K562 (cell line): ENCODE results near the gene TGM1. TPM values are rescaled to one million over a fixed set of nuclear protein-coding genes. Genes with fewer than 3 reads are reported as not detected.

Experiments
- ATAC-seq: fragments of 200-7000 bp; cut with Tn5 transposase; 3 replicates; pipeline ENCODE4 v1.9.1; 2020; ENCODE audit warnings: moderate library complexity
- BruUV-seq: library from RNA; stranded (reverse); fragments of 400-500 nt; replicated peaks from 2 replicates; lab custom pipeline; 2021; lab: Mats Ljungman, UMichigan
- CTCF ChIA-PET: fragments of 300-600 bp; formaldehyde crosslinking; extraction: SDS; loops from one replicate; lab custom pipeline; 2021; ENCODE audit warnings: low intra/inter-chr PET ratio; lab: Yijun Ruan, JAX
- POLR2A ChIA-PET: fragments of 300-600, 350-650 bp; sonication (Branson Sonifier 250); formaldehyde crosslinking; extraction: SDS; loops from one replicate; lab custom pipeline; 2021; ENCODE audit warnings: antibody characterized with exemption, inconsistent platforms; lab: Yijun Ruan, JAX
- DNase-seq, 4 experiments: peaks; one replicate each; pipeline versions ENCODE4 v3.0.0 to v3.0.0-alpha.2; 2011 to 2018; ENCODE audit warnings: low spot score in 3 of 4, mixed read lengths in 3 of 4; ENCODE audit errors: extremely low read depth in 1 of 4
- FAIRE-seq: peaks from 2 replicates; lab custom pipeline; 2011; peaks lifted over from hg19 to GRCh38; lab: Jason Lieb, UNC
- H2AFZ ChIP-seq: 2 replicates; pipeline ENCODE4 v1.6.0; 2011; ENCODE audit warnings: low read depth, low read length, control low read depth, inconsistent platforms
- H3K27ac ChIP-seq: fragments of 200-600 bp; 3 replicates; pipeline ENCODE4 v1.8.0; 2011; ENCODE audit warnings: low read depth, mild to moderate bottlenecking, control low read depth, inconsistent platforms, low read length, moderate library complexity, mixed read lengths; ENCODE audit errors: extremely low read depth
- H3K27me3 ChIP-seq, 2 experiments: fragments of 300-600 bp in 1 of 2; 2 replicates in 1 of 2; 3 replicates in 1 of 2; pipeline versions ENCODE4 v1.6.0 to v1.8.0; 2011; ENCODE audit warnings: inconsistent platforms in 2 of 2, low read length in 2 of 2, mild to moderate bottlenecking in 1 of 2, mixed read lengths in 1 of 2, moderate library complexity in 1 of 2; ENCODE audit not compliant: control insufficient read depth in 2 of 2, insufficient read depth in 2 of 2
- H3K36me3 ChIP-seq: fragments of 300-600 bp; 3 replicates; pipeline ENCODE4 v1.8.0; 2011; ENCODE audit warnings: mild to moderate bottlenecking, low read length, inconsistent platforms; ENCODE audit not compliant: control insufficient read depth, insufficient read depth
- H3K4me1 ChIP-seq, 2 experiments: fragments of 200-600 bp in 1 of 2; replicated peaks in 1 of 2; 2 replicates in 1 of 2; 3 replicates in 1 of 2; pipeline versions ENCODE4 v1.5.1 to v1.8.0; 2011; ENCODE audit warnings: inconsistent platforms in 2 of 2, low read length in 2 of 2, mild to moderate bottlenecking in 1 of 2, mixed read lengths in 1 of 2, moderate library complexity in 1 of 2; ENCODE audit not compliant: control insufficient read depth in 2 of 2, insufficient read depth in 2 of 2
- H3K4me2 ChIP-seq: 2 replicates; pipeline ENCODE4 v1.6.1; 2011; ENCODE audit warnings: low read length, control low read depth, inconsistent platforms, mixed read lengths; ENCODE audit not compliant: insufficient read depth
- H3K4me3 ChIP-seq: fragments of 200-600 bp; sonication (generic), shearing (Covaris generic); 2 replicates; pipeline ENCODE4 v1.5.1; 2016; ENCODE audit warnings: control low read depth, inconsistent platforms
- H3K79me2 ChIP-seq: fragments of 200-600 bp; 3 replicates; pipeline ENCODE4 v1.8.0; 2011; ENCODE audit warnings: low read length, inconsistent platforms; ENCODE audit not compliant: control insufficient read depth, insufficient read depth
- H3K9ac ChIP-seq, 2 experiments: 2 replicates each; pipeline versions ENCODE4 v1.6.0 to v1.6.1; 2011; ENCODE audit warnings: low read depth in 2 of 2, low read length in 2 of 2, control low read depth in 1 of 2, inconsistent platforms in 1 of 2, mild to moderate bottlenecking in 1 of 2, mixed read lengths in 1 of 2; ENCODE audit not compliant: insufficient read depth in 1 of 2
- H3K9me1 ChIP-seq: one replicate; pipeline ENCODE4 v1.6.0; 2011; ENCODE audit warnings: inconsistent platforms, mild to moderate bottlenecking, low read length, moderate library complexity; ENCODE audit not compliant: control insufficient read depth, insufficient read depth
- H3K9me3 ChIP-seq: replicated peaks from 2 replicates; pipeline ENCODE4 v1.5.1; 2011; ENCODE audit warnings: low read depth, low read length, inconsistent platforms; ENCODE audit not compliant: control insufficient read depth, insufficient read depth
- H4K20me1 ChIP-seq: replicated peaks from 2 replicates; pipeline ENCODE4 v1.6.1; 2011; ENCODE audit warnings: low read length, inconsistent platforms, mixed read lengths; ENCODE audit not compliant: control insufficient read depth, insufficient read depth
- CTCFL ChIP-seq: IDR thresholded peaks from 2 replicates; pipeline ENCODE4 v1.6.1; 2011; ENCODE audit warnings: borderline replicate concordance, low read depth, mild to moderate bottlenecking, moderate library complexity, low read length; ENCODE audit not compliant: insufficient read depth, poor library complexity, severe bottlenecking
- GTF2F1 ChIP-seq: IDR thresholded peaks from 2 replicates; pipeline ENCODE4 v1.6.1; 2011; ENCODE audit warnings: low read depth, low read length, improper control_type of control experiment
- ILK ChIP-seq: fragments of 450-650 bp; IDR thresholded peaks from 2 replicates; pipeline ENCODE4 v1.6.1; 2016; ENCODE audit warnings: missing genetic modification characterization, low read depth, mild to moderate bottlenecking, missing compliant biosample characterization, moderate library complexity, borderline replicate concordance
- KLF1 ChIP-seq: fragments of 450-650 bp; IDR thresholded peaks from 2 replicates; pipeline ENCODE4 v1.6.1; 2016; ENCODE audit warnings: missing genetic modification characterization, missing compliant biosample characterization
- SMAD2 ChIP-seq: fragments of 150-350 bp; IDR thresholded peaks from 2 replicates; pipeline ENCODE4 v1.6.1; 2014; ENCODE audit warnings: low read depth, mild to moderate bottlenecking, low read length
- TCF7L2 ChIP-seq: fragments of 150-350 bp; IDR thresholded peaks from 2 replicates; pipeline ENCODE4 v1.6.1; 2016; ENCODE audit warnings: low read depth, mild to moderate bottlenecking, low read length, moderate library complexity
- ZNF324 ChIP-seq: fragments of 250-450 bp; sonication (Bioruptor Pico); IDR thresholded peaks from 2 replicates; pipeline ENCODE4 v1.4.0; 2020; ENCODE audit warnings: mild to moderate bottlenecking
- ZNF398 ChIP-seq: fragments of 250-450 bp; sonication (Bioruptor Pico); IDR thresholded peaks from 2 replicates; pipeline ENCODE4 v1.8.0; 2021; ENCODE audit warnings: moderate library complexity, mild to moderate bottlenecking, inconsistent platforms
- whole genome bisulfite sequencing: fragments of 100-300 bp; shearing (Covaris generic); methylation state at CpG from one replicate; pipeline ENCODE4 v1.1.6; 2016; ENCODE audit warnings: low coverage, mixed read lengths; ENCODE audit not compliant: insufficient coverage; ENCODE audit errors: missing lambda C conversion rate; 5-methylcytosine and 5-hydroxymethylcytosine counted together
- in situ Hi-C: fragments of 300-500 bp; cut with MboI; formaldehyde crosslinking; loops from 4 replicates; pipeline ENCODE4 v1.15.0; 2018; ENCODE audit warnings: inconsistent platforms, mixed read lengths
- intact Hi-C: fragments of 100-400 bp; cut with micrococcal nuclease; formaldehyde crosslinking; loops from 2 replicates; pipeline ENCODE4 v1.14.2; 2022
- polyA plus RNA-seq, 8 experiments: library from polyadenylated mRNA; depleted of rRNA in 4 of 8; stranded (reverse) in 5 of 8; unstranded in 3 of 8; fragments of >200 nt; fragmentation: Nextera tagmentation in 2 of 8; fragmentation: Illumina TruSeq in 1 of 8; extraction: Ambion mirVana in 2 of 8; extraction: Trizol in 1 of 8; gene quantifications; 2 replicates each; pipeline versions ENCODE4 v1.2.1 to v1.2.3, GENCODE V29; 2011 to 2014; ENCODE audit warnings: inconsistent platforms in 1 of 8, missing spikeins in 1 of 8
- total RNA-seq, 7 experiments: library from RNA; depleted of rRNA in 6 of 7; stranded (reverse); fragments of >200 nt in 6 of 7; fragmentation: Illumina TruSeq in 2 of 7; extraction: Trizol in 2 of 7; gene quantifications; 2 replicates each; pipeline versions ENCODE4 v1.2.1 to v1.2.3, GENCODE V29; 2011 to 2021; ENCODE audit warnings: low replicate concordance in 1 of 7

Gene TGM1
- total and polyA plus RNA-seq, 9 of the 15 experiments (the other 6 are each of a cell fraction or from before 2014, with no cell fraction given): 0.13 to 4.4 (median 0.88) TPM

GRCh38 chr14:24237463-24237955, 25.5 kb downstream of the TGM1 start:
- H3K27me3 ChIP-seq: no peaks in the 10 kb centered on the region
- no peak overlapping the region for H3K4me3 ChIP-seq
- H3K79me2 ChIP-seq: peaks cover 24% of the 10 kb centered on the region
- POLR2A ChIA-PET: no interaction called here
- FAIRE-seq (no peak), DNase-seq (no peak), ATAC-seq (no peak)
- peaks cover 12 to 19% of the 10 kb centered on the region in 2 experiments for H3K4me1 ChIP-seq
- intact Hi-C loops: no loop called here
- no TSS peak for BruUV-seq
- no peak overlapping the region for H3K9ac ChIP-seq
- in situ Hi-C loops: no loop called here
- no peak overlapping the region for H3K27ac ChIP-seq
- H3K9me1 ChIP-seq: no peaks in the 10 kb centered on the region
- no peaks in the 10 kb centered on the region for H3K9me3 ChIP-seq
- H4K20me1 ChIP-seq: no peaks in the 10 kb centered on the region; the same call in 1 of the 2 replicates
- no peak for TF ChIP-seq ZNF398
- TF ChIP-seq SMAD2: no peak
- no peak for TF ChIP-seq ZNF324 (CRISPR knock-in tag)
- TF ChIP-seq GTF2F1: no peak
- TF ChIP-seq CTCFL: no peak
- no peak for TF ChIP-seq TCF7L2
- no peak for TF ChIP-seq KLF1 (tag)
- no peak for TF ChIP-seq ILK (tag)
- no peak overlapping the region for H2AFZ ChIP-seq
- 95% methylated on average over 2 of the region's 2 CpGs for whole genome bisulfite sequencing
- peaks cover 66% of the 10 kb centered on the region for H3K36me3 ChIP-seq
- CTCF ChIA-PET: no interaction called here
- no peak overlapping the region for H3K4me2 ChIP-seq
